ENCODE results near the gene UNC5B.

The UNC5B gene

DNA sequence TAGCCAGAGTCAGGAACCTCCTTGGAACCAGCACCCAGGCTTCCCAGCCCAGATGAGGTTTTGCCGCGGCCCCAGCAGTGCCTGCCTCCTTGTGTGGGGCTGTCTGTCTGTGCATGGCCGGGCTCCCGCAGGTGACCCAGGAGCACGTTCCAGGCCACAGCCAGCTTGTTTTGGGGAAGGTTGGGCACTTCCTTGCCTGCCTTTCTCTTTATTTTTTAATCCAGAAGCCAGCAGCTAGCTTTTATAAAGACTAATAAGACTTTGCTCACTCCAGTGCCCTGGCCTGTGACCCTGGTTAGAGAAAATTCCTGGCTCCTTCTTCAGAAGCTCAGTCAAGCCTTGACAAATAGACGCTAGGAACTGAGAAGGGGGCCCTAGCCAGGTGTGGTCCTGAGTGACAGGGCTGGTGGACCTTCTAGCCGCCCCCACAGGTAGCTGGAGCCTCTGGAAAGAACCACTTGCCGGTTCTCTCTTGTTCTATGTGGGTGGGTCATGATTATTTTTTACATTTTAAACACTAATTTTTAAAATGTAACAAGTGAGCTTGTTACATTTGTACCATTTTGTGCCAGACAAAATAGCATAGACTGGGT lies 107.5 kb downstream of the UNC5B start:
- no peak for DNase-seq (ENCODE audit: low spot score)

DNA sequence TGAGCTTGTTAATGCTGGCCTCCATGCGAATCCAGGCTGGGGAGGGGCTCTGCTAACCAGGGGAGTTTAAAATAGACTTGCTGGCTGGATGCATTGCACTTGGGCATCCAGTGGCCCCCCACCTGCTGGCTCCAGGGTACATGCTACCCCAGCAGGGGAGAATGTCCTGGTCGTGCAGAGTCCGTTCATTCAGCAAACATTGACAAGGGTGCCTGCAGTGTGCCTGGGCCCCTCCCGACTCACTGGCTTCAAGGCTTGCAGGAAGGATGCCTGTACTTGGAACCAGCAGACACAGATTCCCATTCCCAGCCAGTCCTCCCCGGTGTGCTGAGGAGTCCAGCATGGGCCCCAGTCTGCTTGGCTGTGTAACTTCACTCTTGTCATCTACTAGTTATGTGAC lies 108.2 kb downstream of the UNC5B start:
- no peak for DNase-seq (ENCODE audit: low spot score)

DNA sequence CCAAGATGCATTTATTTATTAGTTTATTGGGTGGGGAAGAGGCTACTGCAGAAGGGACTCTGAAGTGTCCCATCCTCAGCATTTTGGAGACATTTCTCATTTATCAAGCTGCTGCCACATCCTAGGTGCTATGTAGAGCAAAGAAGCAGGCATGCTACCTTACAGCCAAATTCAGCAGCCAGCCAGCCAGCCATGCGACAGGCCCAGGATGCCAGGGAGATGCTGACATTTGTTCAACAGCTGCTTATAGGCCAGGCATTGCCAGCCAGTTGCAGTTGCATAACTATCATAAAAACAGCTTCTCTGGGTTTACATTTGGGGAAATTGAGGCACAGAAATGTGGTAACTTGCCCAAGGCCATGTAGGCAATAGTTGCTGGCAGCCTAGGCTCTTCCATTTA lies 109.0 kb downstream of the UNC5B start:
- no peak for DNase-seq (ENCODE audit: low spot score)

DNA sequence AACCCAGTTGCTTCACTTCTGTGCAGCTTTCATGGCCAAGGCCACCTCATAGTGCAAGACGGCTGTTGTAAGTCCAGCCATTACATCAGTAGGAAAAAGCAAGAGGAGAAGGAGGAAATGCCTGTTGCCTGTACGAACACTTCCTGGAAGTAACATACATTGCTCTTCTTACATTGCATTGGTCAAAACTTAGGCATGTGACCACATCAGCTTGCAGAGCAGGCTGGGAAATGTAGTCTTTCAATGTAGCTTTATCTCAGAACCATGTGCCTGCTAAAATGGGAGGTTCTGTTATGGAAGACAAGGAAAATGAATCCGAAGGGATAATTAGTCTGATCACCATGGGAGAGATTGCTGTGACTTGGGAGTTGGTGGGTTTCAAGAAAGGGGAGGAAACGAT lies 111.0 kb downstream of the UNC5B start:
- DNase-seq (ENCODE audit: low spot score): no peak

DNA sequence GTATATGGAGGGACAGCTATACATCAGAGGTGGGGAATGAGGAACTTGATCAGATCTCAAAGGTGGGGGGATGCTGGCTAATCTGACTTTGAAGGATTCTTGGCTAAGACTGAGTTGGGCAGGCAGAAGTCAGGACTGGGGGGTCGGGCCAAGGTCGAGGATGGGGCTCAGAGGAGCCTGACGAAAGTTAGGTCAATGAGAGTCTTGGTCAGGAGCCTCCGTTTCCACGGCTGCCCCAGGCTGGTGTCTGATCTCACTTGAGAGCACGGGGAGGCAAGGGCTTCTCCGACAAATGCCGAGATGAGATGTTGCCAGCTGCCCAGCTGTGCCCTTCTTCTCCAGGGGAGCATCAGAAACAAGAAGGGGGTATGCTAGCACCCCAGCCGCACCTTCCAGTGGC lies 112.4 kb downstream of the UNC5B start:
- no peak for DNase-seq (ENCODE audit: low spot score)

DNA sequence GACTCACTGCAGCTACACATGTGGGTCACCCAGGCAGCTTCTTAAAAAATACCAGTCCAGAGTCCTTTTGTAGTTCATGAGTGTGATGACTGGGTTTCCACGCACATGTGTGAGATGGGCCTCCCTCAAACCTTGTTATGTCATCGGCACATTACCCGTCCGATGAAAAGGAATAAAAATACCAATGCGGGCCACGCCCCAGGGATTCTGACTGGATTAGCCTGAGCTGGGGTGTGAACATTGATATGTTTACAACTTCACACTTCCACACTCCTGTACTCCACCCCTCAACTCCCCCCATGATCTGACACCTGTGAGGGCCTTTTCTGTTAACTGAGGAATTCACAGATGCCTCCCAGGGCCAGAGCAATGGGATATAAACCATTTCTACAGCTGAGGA lies 112.9 kb downstream of the UNC5B start:
- DNase-seq (ENCODE audit: low spot score): no peak

DNA sequence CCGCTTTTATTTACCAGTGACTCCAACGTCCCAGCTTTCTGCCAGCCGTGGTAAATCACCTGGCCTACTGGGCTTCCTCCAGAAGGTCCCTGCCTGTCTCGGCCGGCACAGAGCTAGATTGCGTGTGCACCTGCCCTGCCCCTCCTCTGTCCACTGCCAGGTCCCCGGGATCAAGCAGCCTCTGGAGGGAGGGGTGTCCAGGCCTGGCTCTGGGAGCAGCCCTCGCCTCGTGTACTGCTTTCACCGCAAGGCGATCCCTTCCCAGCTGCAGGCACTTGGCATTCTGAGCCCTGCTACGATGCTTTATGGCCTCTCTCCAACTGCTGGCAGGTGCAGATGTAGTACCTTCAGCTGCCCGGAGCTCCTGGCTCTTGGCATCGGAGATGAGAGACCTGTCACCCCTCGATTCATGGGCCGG lies 114.1 kb downstream of the UNC5B start:
- no peak for DNase-seq (ENCODE audit: low spot score)

DNA sequence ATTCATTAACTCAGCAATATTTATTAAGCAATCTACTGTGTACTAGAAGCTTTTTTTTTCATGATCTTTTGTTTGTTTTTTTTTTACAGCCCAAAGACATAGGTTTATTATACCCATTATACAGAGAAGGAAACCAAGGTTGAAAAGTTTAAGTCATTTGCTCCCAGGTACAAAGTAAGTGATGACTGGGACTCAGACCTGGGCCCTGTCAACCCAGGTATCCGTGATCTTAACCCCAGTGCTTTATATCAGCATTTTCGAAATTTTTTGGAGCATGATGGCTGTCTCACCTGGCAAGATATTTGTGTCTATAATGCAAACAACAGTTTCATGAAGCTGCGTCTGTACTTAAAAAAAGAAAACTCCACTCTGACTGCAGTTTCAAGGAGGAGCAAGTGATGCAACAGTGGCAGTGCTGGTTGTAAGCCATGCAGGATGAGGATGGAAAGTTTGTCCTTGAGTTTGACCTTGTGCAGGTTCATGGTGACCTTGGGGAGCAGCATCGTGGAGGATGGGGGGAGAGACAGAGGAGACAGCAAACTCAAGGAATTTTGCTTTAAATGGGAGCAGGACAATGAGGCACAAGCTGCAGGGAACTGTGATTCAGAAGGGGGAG lies 118.5 kb downstream of the UNC5B start:
- no peak for DNase-seq (ENCODE audit: low spot score)

DNA sequence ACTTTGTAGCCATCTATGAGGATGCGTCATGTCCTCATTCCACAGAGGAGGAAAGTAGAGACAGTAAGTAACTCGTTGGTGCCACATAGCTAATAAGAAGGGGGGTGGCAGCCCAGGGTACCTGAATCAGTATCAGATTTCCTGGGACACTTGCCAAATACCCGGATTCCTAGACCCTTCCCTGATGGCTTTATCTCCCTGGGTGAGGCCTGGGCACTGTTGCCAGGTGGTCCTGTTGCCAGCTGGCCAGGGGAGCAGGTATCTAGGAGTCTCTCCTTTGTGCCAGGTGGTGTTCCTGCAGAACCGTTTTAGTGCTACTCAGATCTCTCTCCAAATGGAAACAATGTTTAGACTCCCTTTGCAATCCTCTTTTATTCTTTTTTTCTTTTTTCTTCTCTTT lies 119.4 kb downstream of the UNC5B start:
- DNase-seq (ENCODE audit: low spot score): no peak

DNA sequence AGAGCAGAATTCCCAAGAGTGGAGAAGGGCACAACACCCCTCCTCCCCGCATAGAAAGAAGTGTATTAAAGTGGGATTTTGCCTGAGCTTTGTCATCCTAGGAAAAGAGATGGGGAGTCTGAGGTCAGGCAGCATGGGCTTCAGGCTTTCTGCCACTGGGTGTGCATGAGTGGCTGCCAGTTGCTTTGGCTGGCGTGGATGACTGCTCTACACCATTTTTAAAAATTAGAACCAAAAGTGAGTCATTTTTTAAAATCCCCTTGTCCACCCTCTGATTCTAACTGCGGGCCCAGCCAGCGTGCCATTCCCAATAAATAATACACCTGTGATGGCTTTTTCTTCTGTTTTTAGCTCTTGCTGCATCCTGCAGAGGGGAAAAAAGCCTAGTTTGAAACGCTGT lies 120.1 kb downstream of the UNC5B start:
- no peak for DNase-seq (ENCODE audit: low spot score)

DNA sequence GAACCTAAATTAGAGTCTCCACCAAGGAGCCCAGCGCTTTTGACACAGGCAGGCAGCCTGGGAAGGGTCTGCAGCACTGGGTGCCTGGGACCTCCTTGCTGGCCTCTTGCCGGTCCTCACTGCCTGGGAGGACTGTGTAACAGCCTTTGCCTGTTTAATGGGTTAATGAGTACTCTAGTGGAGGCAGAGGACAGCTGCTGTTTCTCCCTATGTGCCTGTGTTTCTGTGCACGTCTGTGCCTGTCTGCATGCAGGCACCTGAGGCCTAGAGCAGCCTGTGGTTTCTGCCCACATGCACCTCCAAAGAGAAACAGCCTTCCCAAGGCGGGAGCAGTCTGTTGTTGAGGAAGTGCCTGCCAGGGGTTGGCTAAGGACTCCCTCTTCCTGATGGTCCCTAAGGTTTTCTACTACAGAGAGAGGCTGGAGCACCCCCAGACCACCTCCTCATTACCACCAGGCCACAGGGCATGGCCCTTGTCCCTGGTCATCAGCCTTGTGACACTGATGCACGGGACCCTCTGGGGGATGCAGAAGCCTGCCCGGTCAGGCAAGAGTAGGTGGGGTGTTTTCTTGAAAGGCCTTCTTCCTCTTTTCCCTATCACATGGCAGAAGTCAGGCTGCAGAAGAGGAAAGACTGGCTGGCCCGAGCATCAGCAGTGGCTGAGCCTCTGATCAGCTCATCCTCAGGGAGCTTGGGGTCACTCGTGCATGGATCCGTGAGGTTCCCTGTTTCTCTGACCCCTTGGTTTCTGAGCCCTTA lies 120.9 kb downstream of the UNC5B start:
- DNase-seq (ENCODE audit: low spot score): no peak

DNA sequence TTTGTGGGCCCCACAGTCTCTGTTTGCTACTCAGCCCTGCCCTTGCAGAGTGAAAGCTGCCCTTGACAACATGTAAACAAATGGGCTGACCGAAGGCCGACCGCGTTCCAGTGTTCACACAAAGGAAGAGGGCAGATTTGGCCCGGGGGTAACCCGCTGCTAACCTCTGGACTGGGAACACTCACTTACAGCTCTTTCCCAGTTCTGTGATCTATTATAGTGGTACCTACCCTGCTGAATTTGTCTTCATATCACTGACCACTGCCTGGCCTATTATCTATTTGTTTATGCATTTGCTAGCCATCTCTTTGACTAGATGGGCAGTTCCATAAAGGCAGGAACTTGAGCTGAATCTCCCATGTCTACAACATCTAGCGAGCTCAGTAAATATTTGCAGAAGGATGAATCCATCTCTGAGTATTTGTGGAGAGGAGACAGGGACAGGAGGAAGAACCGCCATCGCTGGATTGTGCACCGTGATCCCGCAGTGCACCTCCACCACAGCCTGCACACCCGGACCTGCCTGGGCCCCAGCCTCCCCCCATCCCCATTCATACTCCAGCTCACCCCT lies 121.9 kb downstream of the UNC5B start:
- DNase-seq (ENCODE audit: low spot score): peak; percentile 42

DNA sequence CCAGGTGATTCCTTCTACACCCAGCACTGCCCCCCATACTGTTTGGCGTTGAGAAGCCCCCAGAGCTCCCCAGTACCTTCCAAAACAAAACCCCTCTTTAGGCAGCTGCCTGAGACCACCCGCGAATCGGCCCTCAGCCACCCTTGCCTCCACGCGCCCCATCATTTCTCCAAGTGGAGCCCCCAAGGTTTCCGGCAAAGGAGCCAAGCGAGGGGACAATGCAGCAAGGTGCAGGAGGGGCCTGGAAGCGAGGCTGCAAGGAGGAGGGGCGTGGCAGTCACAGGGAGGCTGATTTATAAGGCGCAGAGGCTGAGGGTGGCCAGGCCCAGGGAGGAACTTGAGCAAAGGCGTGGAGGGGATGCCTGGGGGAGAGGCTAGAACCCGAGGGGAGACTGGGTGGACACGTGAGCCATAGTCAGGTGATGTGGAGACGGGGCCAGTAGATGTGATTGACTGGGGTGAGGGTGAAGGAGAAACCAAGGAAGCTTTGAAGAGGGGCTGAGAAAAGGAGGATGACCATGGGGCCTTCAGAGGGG lies 122.9 kb downstream of the UNC5B start:
- DNase-seq (ENCODE audit: low spot score): no peak

DNA sequence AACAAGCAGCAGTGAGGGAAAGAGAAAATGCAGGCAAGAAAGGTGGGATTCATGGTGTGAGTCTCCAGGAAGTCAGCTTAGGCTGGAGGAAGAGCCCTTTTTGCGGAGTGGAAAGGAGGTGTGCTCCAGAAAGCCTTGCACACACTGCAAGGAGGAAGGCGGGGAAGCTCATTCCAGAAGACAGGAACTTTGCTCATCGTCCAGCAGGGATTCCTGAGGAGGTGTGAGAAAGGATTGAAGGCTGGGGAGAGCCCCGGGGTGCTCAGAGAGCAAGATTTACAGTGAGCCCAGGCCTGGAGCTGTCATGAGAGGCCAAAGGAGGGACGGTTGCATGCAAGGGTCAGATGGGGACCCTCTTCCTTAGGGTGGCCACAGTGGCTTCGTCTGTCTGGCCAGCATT lies 124.3 kb downstream of the UNC5B start:
- DNase-seq (ENCODE audit: low spot score): no peak

DNA sequence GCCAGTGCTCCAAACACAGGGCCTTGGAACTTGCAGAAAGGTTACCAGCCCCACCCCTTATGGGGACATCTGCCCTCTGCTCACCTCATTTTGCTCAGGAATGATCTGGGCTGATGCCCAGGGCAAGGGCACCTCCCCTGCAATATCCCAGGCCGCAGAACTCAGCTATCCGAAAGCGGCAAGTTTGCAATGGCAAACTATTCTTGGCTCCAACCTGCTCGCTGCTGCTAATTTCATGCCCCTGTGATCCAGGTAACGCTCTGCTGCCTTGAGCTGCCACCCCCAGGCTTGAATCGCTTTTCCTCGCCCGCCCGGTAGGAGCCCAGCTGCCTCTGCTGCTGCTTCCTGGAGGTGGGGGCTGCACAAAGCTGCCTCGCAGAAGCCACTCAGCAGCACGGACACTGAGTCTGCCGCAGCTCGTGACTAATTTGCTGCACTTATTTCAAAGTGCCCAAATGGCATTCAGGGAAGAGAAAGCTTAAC lies 124.9 kb downstream of the UNC5B start:
- no peak for DNase-seq (ENCODE audit: low spot score)

DNA sequence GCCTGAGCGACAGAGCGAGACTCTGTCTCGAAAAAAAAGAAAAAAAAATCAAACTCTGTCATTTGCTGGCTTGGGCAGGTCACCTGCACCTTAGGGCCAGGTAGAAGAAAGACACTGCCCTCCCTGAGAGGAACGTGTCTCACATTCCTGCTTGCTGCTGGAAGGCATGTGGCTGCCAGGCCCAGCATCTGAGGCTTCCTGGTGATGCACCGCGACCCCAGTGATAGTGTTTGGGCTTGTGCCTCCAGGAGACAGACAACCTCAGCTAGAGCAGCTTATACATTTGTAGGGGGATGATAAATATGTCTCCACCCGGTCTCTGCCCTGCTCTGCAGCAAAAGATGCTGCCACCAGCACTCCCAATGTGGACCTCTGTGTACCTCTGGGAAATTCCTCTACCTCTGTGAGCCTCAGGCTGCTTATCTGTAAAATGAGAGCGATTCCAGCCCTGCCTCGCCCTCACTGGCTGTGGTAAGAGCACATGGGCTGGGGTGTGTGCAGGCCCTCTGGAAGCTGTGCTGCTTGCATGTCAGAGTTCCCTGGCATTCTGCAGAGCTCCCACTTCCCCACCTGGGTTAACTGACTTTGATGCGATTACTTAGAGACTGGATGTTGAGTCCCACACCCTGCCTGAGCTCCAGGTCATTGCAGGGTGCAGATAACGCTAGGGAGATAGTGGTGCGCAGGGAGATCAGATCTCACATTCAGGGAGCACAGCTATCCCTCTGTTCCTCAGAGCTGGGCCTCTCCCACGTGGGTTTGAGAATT lies 126.5 kb downstream of the UNC5B start:
- DNase-seq (ENCODE audit: low spot score): no peak

DNA sequence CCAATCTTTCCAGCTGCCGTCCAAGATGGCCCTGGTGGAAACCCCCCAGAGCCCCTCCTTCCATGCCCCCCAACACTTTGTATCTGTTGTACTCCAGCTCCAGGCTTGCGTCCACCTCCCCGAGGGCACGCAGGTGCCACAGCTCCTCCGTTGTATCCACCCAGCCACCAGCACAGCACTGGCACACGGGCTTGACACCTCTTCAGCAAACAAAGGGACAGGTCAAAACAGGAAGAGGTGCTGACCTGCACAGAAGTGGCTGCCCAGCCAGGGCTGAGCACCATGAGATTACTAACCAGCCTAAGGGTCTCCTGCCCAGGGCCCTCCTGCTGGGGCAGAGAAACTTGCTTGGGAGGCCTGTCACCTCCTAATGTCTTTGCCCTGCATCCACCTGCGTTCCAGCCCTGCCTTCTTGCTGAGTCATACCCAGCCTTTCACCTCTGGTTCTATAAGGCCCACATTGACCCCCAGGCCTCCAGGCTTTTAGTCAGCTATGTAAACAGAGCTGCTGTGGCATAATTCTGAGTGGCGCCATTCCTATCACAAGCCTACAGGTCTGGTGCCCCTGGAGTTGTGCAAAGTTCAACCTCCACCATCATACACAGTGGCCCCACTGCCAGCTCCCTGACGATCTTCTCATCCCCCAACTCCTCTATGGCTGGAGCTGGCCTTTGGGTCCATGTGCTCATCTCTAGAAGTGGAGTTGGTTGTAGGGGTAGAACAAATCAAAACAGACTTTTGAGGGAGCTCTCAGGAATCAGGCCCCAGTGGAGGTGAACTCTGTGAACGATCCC lies 127.6 kb downstream of the UNC5B start:
- DNase-seq (ENCODE audit: low spot score): peak; percentile 70

DNA sequence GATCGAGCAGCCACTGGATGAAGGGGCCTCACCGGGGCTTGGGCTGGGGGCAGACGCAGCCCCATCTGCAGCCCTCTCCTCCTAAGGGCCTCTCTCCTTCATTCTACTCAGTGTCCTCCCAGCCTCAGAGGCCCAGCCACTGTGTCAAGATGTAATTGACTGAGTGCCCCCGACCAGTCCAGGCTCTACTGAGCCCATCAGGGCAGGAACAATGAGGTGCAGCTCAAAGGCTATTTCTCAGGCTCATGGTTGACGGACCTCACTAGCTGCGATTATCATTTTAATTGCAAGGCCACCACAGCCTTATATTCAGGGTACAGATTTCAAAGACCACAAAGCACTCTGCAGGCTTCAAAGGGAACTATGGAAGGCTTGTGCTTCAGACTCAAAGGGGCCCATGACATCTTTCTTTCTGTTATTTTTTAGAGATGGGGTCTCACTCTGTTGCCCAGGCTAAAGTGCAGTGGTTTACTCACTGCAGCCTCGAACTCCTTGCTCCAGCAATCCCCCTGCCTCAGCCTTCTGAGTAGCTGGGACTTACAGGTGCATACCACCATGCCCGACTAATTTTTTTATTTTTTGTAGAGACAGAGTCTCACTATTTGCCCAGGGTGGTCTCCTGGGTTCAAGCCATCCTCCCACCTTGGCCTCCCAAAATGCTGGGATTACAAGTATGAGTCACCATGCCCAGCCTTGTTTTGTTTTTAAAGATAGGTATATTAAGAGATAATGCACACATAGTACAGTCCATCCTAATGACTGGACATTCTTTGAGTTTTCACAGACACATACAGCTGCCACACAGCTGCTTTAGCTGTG lies 130.4 kb downstream of the UNC5B start:
- no peak for DNase-seq (ENCODE audit: low spot score)

DNA sequence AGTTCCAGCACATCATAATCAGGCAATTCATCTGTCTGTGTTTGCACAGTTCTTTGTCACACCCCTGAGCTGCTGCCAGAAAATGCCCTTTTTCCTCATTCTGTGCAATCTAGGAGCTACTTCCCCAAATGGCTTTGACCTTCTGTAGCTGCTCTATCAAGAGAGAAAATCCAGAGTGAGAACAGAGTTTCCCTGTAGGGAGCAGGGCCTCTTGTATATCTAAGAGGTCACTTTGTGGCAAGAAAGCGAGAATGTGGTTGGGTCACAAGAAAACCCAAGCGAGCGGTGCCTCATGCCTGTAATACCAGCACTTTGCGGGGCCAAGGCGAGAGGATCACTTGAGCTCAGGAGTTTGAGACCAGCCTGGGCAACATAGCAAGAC lies 131.0 kb downstream of the UNC5B start:
- peak; percentile 32 for DNase-seq (ENCODE audit: low spot score)

DNA sequence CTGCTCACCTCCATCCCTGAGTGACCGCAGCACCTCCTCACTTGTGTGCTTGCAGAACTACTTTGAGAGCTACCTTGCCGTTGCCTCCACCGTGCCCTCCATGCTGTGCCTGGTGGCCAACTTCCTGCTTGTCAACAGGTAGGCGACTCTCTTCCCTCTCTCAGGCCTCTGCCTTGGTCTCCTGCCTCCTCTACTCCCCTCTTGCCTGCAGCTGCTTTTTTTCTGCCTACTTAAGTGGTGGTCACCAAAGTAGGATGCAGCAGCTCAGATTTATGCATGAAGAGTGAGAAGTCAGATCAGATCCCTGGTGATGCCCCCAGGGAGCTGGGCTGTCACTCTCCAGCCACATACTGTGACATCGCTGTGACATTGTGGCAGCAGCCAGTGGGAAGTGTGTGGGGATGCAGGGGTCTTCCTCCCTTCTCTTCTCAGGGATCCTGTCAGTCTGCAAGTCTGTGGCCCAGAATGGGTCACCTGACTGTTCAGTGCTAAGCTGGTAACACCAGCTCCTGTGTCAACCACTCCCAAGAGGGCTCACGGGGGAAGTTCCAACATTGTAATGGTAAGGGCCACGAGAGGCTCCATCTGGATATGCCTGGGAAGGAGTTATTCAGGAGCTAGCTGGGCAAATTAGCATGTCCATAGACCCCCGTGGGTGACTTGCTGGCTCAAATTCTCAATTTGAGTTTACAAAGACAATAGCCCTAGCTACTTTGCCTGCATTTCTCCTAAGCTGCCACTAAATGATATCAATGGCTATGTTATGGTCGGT lies 132.0 kb downstream of the UNC5B start:
- DNase-seq (ENCODE audit: low spot score): no peak

All from HuH-7.5 (cell line).